ENCODE measurements around the gene C1QTNF8.

DNA sequence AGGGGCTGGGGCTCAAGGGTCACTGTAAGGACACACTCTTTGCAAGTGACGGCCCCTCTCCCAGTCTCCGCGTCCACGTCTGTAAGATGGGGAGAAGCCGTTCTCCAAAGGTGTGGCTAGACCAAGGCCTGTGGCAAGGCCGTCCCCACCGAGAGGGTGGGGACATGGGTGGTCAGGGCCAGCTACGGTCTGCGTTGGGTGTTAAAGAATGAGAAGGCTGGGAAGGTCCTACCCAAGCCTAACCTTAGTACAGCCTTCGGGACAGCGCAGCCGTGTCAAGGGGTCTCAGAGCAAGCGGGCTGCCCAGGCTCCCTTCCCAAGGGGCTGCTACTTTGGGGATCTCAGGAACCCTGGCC lies 1.9 kb downstream of the C1QTNF8 start:
- TF ChIP-seq, protein P1, sequence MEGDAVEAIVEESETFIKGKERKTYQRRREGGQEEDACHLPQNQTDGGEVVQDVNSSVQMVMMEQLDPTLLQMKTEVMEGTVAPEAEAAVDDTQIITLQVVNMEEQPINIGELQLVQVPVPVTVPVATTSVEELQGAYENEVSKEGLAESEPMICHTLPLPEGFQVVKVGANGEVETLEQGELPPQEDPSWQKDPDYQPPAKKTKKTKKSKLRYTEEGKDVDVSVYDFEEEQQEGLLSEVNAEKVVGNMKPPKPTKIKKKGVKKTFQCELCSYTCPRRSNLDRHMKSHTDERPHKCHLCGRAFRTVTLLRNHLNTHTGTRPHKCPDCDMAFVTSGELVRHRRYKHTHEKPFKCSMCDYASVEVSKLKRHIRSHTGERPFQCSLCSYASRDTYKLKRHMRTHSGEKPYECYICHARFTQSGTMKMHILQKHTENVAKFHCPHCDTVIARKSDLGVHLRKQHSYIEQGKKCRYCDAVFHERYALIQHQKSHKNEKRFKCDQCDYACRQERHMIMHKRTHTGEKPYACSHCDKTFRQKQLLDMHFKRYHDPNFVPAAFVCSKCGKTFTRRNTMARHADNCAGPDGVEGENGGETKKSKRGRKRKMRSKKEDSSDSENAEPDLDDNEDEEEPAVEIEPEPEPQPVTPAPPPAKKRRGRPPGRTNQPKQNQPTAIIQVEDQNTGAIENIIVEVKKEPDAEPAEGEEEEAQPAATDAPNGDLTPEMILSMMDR (IDR thresholded peaks at IDR 0.05; ENCODE audit: low read depth, low read length): no peak
- TF ChIP-seq EZH2phosphoT487 (IDR thresholded peaks at IDR 0.05; ENCODE audit: low read depth): no peak

All from OCI-LY3 (cell line).